ENCODE data around the gene TLE6. TPM values are rescaled to one million over a fixed set of nuclear protein-coding genes. Genes with fewer than 3 reads are reported as not detected.
"Not testable (repeated sequence)": the region's sequence is repeated elsewhere in the genome, so short reads cannot be mapped to it uniquely, and the experiment has no call there.

TLE6 gene
- polyA plus RNA-seq, 1 donor = 0.70 TPM

GRCh38 chr19:2974342-2975041, 2.9 kb upstream of the TLE6 start:
- no peak for DNase-seq (ENCODE audit: low read depth)

- DNase-seq (ENCODE audit: low read depth) = no peak
Measured at GRCh38 chr19:2976609-2977000, 759 bp upstream of the TLE6 start.

- no peak for DNase-seq (ENCODE audit: low read depth)
Measured at GRCh38 chr19:2977746-2978138, 378 bp downstream of the TLE6 start.

- no peak for DNase-seq (ENCODE audit: low read depth)
Measured at GRCh38 chr19:2978166-2978767, 903 bp downstream of the TLE6 start.

- no peak for DNase-seq (ENCODE audit: low read depth)
Measured at GRCh38 chr19:2978772-2979171, 1.4 kb downstream of the TLE6 start.

GRCh38 chr19:2981898-2982297, 4.5 kb downstream of the TLE6 start:
- no peak for DNase-seq (ENCODE audit: low read depth)

GRCh38 chr19:2982561-2982960, 5.2 kb downstream of the TLE6 start:
- DNase-seq (ENCODE audit: low read depth) = no peak

- peak; percentile 77 for DNase-seq (ENCODE audit: low read depth)
Measured at GRCh38 chr19:2982983-2983350, 5.6 kb downstream of the TLE6 start.

GRCh38 chr19:2983351-2984214, 6.2 kb downstream of the TLE6 start:
- no peak for DNase-seq (ENCODE audit: low read depth)

GRCh38 chr19:2984215-2984528, 6.8 kb downstream of the TLE6 start:
- no peak for DNase-seq (ENCODE audit: low read depth)

- no peak for DNase-seq (ENCODE audit: low read depth)
Measured at GRCh38 chr19:2986951-2987524, 9.7 kb downstream of the TLE6 start.

GRCh38 chr19:2987797-2988196, 10.4 kb downstream of the TLE6 start:
- DNase-seq (ENCODE audit: low read depth) = no peak

- DNase-seq (ENCODE audit: low read depth) = no peak
Measured at GRCh38 chr19:2988568-2988967, 11.2 kb downstream of the TLE6 start.

GRCh38 chr19:2989236-2989946, 12.0 kb downstream of the TLE6 start:
- no peak for DNase-seq (ENCODE audit: low read depth)

GRCh38 chr19:2992333-2992732, 15.0 kb downstream of the TLE6 start:
- not testable (repeated sequence) for DNase-seq (ENCODE audit: low read depth)

GRCh38 chr19:2992958-2993357, 15.6 kb downstream of the TLE6 start:
- no peak for DNase-seq (ENCODE audit: low read depth)

GRCh38 chr19:2993579-2993978, 16.2 kb downstream of the TLE6 start:
- no peak for DNase-seq (ENCODE audit: low read depth)

- DNase-seq (ENCODE audit: low read depth) = no peak
Measured at GRCh38 chr19:2994588-2995131, 17.3 kb downstream of the TLE6 start.

GRCh38 chr19:2997720-2998119, 20.4 kb downstream of the TLE6 start:
- DNase-seq (ENCODE audit: low read depth) = no peak

- DNase-seq (ENCODE audit: low read depth) = no peak
Measured at GRCh38 chr19:2998642-2999041, 21.3 kb downstream of the TLE6 start.

- DNase-seq (ENCODE audit: low read depth) = no peak
Measured at GRCh38 chr19:3001235-3001800, 24.0 kb downstream of the TLE6 start.

All from forelimb muscle (tissue), 1 donor.